GM06990 (cell line): ENCODE results near the gene SUCO.
"Not testable (repeated sequence)": the region's sequence is repeated elsewhere in the genome, so short reads cannot be mapped to it uniquely, and the experiment has no call there.

Experiments used
- DNase-seq: peaks from one replicate; pipeline ENCODE4 v3.0.0-alpha.2; 2011; ENCODE audit not compliant: insufficient read length; ENCODE audit errors: extremely low read depth
- H3K27me3 ChIP-seq: replicated peaks from 2 replicates; pipeline ENCODE4 v1.6.0; 2011; ENCODE audit warnings: low read length; ENCODE audit not compliant: control insufficient read depth, insufficient read depth
- H3K36me3 ChIP-seq: 2 replicates; pipeline ENCODE4 v1.5.1; 2011; ENCODE audit warnings: low read length; ENCODE audit not compliant: control insufficient read depth, insufficient read depth
- H3K4me3 ChIP-seq: replicated peaks from 2 replicates; pipeline ENCODE4 v1.5.1; 2011; ENCODE audit warnings: low read depth, mild to moderate bottlenecking, control low read depth, low read length
- TF ChIP-seq, protein P1 (sequence below): IDR thresholded peaks from 2 replicates; pipeline ENCODE4 v1.5.1; 2011; ENCODE audit warnings: low read length, control low read depth, mild to moderate bottlenecking, inconsistent platforms; ENCODE audit not compliant: insufficient read depth, poor library complexity, severe bottlenecking

SUCO gene

DNA sequence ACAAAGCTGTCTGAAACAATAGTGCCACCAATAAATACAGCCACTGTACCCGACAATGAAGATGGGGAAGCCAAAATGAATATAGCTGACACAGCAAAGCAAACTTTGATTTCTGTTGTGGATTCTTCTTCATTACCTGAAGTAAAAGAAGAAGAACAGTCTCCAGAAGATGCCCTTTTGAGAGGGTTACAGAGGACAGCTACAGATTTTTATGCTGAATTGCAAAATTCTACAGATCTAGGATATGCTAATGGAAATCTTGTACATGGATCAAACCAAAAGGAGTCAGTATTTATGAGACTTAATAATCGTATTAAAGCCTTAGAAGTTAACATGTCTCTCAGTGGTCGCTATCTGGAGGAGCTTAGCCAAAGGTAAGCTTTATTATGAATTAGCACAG is 56.6 kb downstream of the SUCO start:
- Histone ChIP-seq H3K27me3 (no peaks in the 10 kb centered on the region), H3K36me3 (no peaks in the 10 kb centered on the region), H3K4me3 (no peak overlapping the region)
- TF ChIP-seq, protein P1, sequence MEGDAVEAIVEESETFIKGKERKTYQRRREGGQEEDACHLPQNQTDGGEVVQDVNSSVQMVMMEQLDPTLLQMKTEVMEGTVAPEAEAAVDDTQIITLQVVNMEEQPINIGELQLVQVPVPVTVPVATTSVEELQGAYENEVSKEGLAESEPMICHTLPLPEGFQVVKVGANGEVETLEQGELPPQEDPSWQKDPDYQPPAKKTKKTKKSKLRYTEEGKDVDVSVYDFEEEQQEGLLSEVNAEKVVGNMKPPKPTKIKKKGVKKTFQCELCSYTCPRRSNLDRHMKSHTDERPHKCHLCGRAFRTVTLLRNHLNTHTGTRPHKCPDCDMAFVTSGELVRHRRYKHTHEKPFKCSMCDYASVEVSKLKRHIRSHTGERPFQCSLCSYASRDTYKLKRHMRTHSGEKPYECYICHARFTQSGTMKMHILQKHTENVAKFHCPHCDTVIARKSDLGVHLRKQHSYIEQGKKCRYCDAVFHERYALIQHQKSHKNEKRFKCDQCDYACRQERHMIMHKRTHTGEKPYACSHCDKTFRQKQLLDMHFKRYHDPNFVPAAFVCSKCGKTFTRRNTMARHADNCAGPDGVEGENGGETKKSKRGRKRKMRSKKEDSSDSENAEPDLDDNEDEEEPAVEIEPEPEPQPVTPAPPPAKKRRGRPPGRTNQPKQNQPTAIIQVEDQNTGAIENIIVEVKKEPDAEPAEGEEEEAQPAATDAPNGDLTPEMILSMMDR, result no peak
- DNase-seq, result no peak

GRCh38 chr1:172591429-172591828 is 58.5 kb downstream of the SUCO start:
- not testable (repeated sequence) for H3K36me3 ChIP-seq

GRCh38 chr1:172595066-172595465 is 62.1 kb downstream of the SUCO start:
- not testable (repeated sequence) for H3K4me3 ChIP-seq, H3K36me3 ChIP-seq, H3K27me3 ChIP-seq, DNase-seq

More at GRCh38 chr1:172591429-172591828, 58.5 kb downstream of the SUCO start:
- H3K27me3 ChIP-seq, H3K4me3 ChIP-seq, DNase-seq: not testable (repeated sequence)

- not testable (repeated sequence) for H3K36me3 ChIP-seq, H3K27me3 ChIP-seq, DNase-seq, H3K4me3 ChIP-seq
Observed at GRCh38 chr1:172596782-172597181, 63.8 kb downstream of the SUCO start.

DNA sequence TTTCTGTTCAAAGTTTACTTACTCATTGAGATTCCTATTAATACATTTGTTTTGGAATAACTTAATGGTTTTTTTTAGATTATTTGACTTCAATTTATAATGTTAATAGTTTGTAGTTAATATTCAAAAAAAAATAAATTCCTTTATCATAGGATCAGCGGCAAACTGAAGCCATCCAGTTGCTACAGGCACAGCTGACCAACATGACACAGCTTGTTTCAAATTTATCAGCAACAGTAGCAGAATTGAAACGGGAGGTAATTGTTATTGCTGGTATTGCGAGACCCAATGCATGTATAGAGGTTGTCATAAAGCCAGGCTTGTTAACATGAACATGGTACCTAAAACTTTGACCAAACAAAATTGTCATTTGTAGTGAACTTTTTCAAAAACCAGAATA is 67.0 kb downstream of the SUCO start:
- no peak for DNase-seq
- TF ChIP-seq, protein P1, result no peak
- peaks cover 1% of the 10 kb centered on the region for H3K36me3 ChIP-seq

GRCh38 chr1:172600615-172601014 is 67.7 kb downstream of the SUCO start:
- H3K27me3 ChIP-seq, result no peaks in the 10 kb centered on the region
- TF ChIP-seq, protein P1, result no peak
- H3K36me3 ChIP-seq, result peaks cover 1% of the 10 kb centered on the region
- no peak overlapping the region for H3K4me3 ChIP-seq
- no peak for DNase-seq

More for the DNA sequence above, 67.0 kb downstream of the SUCO start:
- H3K27me3 ChIP-seq, result no peaks in the 10 kb centered on the region
- H3K4me3 ChIP-seq, result no peak overlapping the region

DNA sequence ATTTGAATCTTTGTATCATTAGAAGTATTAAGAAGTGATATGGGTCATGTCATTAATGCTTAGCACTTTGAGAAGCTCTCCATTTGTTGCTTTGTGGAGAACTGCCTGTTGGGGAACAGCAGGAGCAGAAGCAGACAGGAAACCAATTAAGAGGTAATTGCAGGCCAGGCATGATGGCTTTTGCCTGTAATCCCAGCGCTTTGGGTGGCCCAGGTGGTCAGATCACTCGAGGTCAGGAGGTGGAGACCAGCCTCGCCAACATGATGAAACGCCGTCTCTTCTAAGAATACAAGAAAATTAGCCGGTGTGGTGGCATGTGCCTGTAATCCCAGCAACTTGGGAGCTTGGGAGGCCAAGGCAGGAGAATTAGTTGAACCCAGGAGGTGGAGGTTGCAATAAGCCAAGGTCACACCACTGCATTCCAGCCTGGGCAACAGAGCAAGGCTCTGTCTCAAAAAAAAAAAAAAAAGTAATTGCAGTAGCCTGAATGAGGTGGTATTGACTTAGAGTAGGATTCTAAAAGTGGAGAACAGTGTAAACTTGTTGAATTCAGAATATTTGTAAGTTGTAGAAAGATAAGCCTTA is 68.2 kb downstream of the SUCO start:
- no peak for DNase-seq
- TF ChIP-seq, protein P1, result no peak
- Histone ChIP-seq H3K36me3 (peaks cover 1% of the 10 kb centered on the region), H3K4me3 (no peak overlapping the region), H3K27me3 (no peaks in the 10 kb centered on the region)
